Small intestine (tissue), 7 donors: ENCODE measurements around the gene ADAMTS13. TPM values are rescaled to one million over a fixed set of nuclear protein-coding genes. Genes with fewer than 3 reads are reported as not detected.

Source experiments
- DNase-seq, 2 donors: peaks; one replicate each; pipeline versions ENCODE4 v3.0.0 to v3.0.0-alpha.2; 2013
- FAIRE-seq: peaks from 2 replicates; lab custom pipeline; 2012; peaks lifted over from hg19 to GRCh38; lab: Jason Lieb, UNC
- H3K27ac ChIP-seq, 3 donors: one replicate each; pipeline ENCODE4 v1.5.1; 2013; ENCODE audit warnings: low read length in 2 of 3, mild to moderate bottlenecking in 2 of 3, control low read depth in 1 of 3, inconsistent platforms in 1 of 3, low read depth in 1 of 3, moderate library complexity in 1 of 3
- H3K27me3 ChIP-seq, 3 donors: one replicate each; pipeline ENCODE4 v1.6.1; 2013; ENCODE audit warnings: low read length in 3 of 3, inconsistent platforms in 1 of 3; ENCODE audit not compliant: control insufficient read depth in 3 of 3, insufficient read depth in 3 of 3
- H3K36me3 ChIP-seq, 3 donors: one replicate each; pipeline ENCODE4 v1.6.1; 2013; ENCODE audit warnings: low read length in 3 of 3, inconsistent platforms in 1 of 3, low read depth in 1 of 3, mild to moderate bottlenecking in 1 of 3, moderate library complexity in 1 of 3; ENCODE audit not compliant: control insufficient read depth in 3 of 3, insufficient read depth in 2 of 3
- H3K4me1 ChIP-seq, 3 donors: one replicate each; pipeline ENCODE4 v1.6.1; 2013; ENCODE audit warnings: low read length in 2 of 3, inconsistent platforms in 1 of 3, low read depth in 1 of 3, mild to moderate bottlenecking in 1 of 3, moderate library complexity in 1 of 3; ENCODE audit not compliant: control insufficient read depth in 3 of 3, insufficient read depth in 2 of 3
- H3K4me3 ChIP-seq, 3 donors: one replicate each; pipeline ENCODE4 v1.5.1; 2013; ENCODE audit warnings: low read length in 3 of 3, control low read depth in 1 of 3, inconsistent platforms in 1 of 3, low read depth in 1 of 3, mild to moderate bottlenecking in 1 of 3, moderate library complexity in 1 of 3
- H3K9me3 ChIP-seq, 2 donors: one replicate each; pipeline ENCODE4 v1.6.1; 2013; ENCODE audit warnings: low read depth in 1 of 2, low read length in 1 of 2; ENCODE audit not compliant: control insufficient read depth in 2 of 2, insufficient read depth in 1 of 2
- WGBS, 3 donors: extraction: QIAGEN DNeasy Blood & Tissue Kit; methylation state at CpG; one replicate each; pipeline ENCODE4 v1.1.7; 2013; 5-methylcytosine and 5-hydroxymethylcytosine counted together
- polyA plus RNA-seq, 4 donors: library from polyadenylated mRNA; stranded (reverse) in 3 of 4; unstranded in 1 of 4; fragments of 200-250 nt in 3 of 4; fragments of 120-200 nt in 1 of 4; gene quantifications; one replicate each; pipeline versions ENCODE4 v1.2.1 to v1.2.3, GENCODE V29; 2013
- donor health status: healthy with polysubstance abuse.
- donor health status: control.
- donor health status: control.
- donor health status: Bipolar disorder and iron deficiency.
- donor health status: healthy.

The ADAMTS13 gene
- polyA plus RNA-seq, 4 donors: 2.4 to 16.8 (median 7.4) TPM

DNA sequence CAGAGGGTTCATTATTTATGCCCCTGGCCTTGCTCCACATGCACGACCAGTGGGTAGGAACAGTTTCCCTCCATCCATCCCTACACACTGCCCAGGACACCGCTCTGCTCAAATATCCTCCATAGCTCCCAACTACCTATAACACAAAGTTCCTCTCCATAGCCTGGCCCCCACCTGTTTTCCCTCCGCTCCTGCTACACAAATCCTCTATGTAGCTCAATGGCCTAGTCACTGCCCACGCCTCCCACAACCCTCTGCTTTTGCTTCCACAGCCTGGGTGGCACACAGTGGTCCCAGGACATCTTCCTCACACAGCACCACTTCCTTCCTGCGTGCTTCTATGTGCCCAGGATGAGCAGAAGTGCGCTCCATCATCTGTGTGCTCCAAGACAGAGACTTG lies 24.8 kb upstream of the ADAMTS13 start:
- 68 to 78% (median 69%) methylated on average over 6 of the region's 6 CpGs for WGBS, 3 donors

DNA sequence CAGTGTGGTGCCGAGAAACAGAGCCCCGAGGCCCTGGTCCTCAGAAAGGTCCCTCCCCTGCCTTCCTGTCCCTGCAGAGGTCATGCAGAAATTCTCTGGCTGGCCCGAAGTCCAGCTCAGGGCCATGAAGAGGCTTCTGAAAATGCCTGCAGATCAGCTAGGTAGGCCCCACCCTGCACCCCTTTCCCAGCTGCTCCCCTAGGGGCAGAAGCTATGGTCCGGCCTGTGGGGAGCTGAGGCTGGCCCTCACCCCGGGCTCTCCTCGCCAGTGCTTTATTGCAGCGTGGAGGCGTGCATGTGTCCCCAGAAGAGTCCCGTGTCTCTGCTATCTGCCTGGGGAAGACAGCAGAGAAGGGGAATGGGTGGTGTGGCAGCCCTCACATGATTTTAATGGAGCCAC lies 24.3 kb upstream of the ADAMTS13 start:
- H3K36me3 ChIP-seq: peaks cover 0 to 23% (median 0%) of the 10 kb centered on the region in 3 donors
- DNase-seq (no peak), FAIRE-seq (no peak)
- peaks cover 0 to 6% (median 0%) of the 10 kb centered on the region in 3 donors for H3K27me3 ChIP-seq
- H3K4me1 ChIP-seq: peaks cover 0 to 12% (median 0%) of the 10 kb centered on the region in 3 donors
- H3K27ac ChIP-seq: no peak overlapping the region
- no peaks in the 10 kb centered on the region for H3K9me3 ChIP-seq
- H3K4me3 ChIP-seq: no peak overlapping the region
- 34 to 66% (median 54%) methylated on average over 9 of the region's 9 CpGs for WGBS, 3 donors

More for the DNA sequence above, 24.8 kb upstream of the ADAMTS13 start:
- no peak for DNase-seq
- H3K9me3 ChIP-seq: no peaks in the 10 kb centered on the region
- no peak overlapping the region for H3K27ac ChIP-seq
- H3K4me3 ChIP-seq: no peak overlapping the region
- no peak for FAIRE-seq
- peaks cover 0 to 12% (median 0%) of the 10 kb centered on the region in 3 donors for H3K4me1 ChIP-seq
- peaks cover 0 to 18% (median 0%) of the 10 kb centered on the region in 3 donors for H3K36me3 ChIP-seq
- H3K27me3 ChIP-seq: peaks cover 0 to 6% (median 0%) of the 10 kb centered on the region in 3 donors

DNA sequence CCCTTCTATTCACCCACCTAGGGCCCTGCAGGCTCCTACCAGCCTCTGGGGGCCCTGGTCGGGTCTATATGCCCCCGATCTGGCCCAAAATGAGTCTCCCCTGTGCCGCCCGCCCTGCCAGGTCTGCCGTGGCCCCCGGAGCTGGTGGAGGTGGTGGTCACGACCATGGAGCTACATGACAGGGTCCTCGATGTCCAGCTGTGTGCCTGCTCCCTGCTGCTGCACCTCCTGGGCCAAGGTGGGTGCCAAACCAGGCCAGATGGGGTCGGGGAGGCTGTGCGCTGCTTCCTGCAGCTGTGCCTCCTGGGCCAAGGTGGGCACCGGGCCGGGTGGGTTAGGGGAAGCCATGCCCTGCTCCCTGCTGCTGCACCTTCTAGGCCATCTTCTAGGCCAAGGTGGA lies 21.9 kb upstream of the ADAMTS13 start:
- Histone ChIP-seq H3K36me3 (peaks cover 0 to 44% (median 0%) of the 10 kb centered on the region in 3 donors), H3K27me3 (peaks cover 0 to 6% (median 0%) of the 10 kb centered on the region in 3 donors), H3K27ac (no peak overlapping the region), H3K9me3 (no peaks in the 10 kb centered on the region), H3K4me1 (peaks cover 0 to under 1% (median 0%) of the 10 kb centered on the region in 3 donors), H3K4me3 (no peak overlapping the region)
- no peak for DNase-seq
- WGBS, 3 donors: 87 to 89% (median 88%) methylated on average over 12 of the region's 12 CpGs
- no peak for FAIRE-seq

DNA sequence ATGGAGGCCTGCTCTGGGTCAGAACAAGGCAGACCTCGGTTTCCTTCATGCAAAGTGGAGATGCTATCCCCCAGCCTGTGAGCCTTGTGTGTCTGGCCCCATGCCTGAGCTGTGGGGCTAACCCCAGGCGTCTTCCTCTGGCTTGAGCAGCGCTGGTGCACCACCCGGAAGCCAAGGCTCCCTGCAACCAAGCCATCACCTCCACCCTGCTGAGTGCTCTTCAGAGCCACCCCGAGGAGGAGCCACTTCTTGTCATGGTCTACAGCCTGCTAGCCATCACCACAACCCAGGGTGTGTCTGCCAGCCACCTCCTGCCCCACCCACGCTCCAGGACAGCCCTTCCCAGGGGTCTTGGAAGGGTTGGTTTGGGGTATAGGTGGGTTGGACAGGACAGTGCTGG lies 20.6 kb upstream of the ADAMTS13 start:
- peaks cover 0 to 3% (median 0%) of the 10 kb centered on the region in 3 donors for H3K27me3 ChIP-seq
- no peak overlapping the region for H3K4me3 ChIP-seq
- FAIRE-seq (no peak), DNase-seq (no peak)
- WGBS, 3 donors: 78 to 86% (median 80%) methylated on average over 6 of the region's 6 CpGs
- H3K36me3 ChIP-seq: peaks cover 1 to 57% (median 2%) of the 10 kb centered on the region in 3 donors
- H3K9me3 ChIP-seq: no peaks in the 10 kb centered on the region
- no peaks in the 10 kb centered on the region for H3K4me1 ChIP-seq
- no peak overlapping the region for H3K27ac ChIP-seq

DNA sequence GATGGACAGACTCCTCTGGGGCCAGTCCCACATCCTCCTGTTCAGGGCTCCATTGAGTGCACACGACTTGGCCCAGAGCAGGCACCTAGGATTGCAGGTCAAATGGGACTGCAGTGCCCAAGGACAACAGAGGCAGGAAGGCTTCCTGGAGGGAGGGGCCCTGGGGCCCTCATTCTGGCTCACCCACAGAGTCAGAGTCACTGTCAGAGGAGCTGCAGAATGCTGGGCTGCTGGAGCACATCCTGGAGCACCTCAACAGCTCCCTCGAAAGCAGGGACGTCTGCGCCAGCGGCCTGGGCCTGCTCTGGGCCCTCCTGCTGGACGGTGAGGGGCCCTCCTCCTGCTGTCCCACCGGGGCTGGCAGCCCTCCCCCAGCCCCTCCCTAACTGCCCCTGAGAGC lies 19.5 kb upstream of the ADAMTS13 start:
- FAIRE-seq (no peak), DNase-seq (no peak)
- 70 to 73% (median 70%) methylated on average over 7 of the region's 7 CpGs for WGBS, 3 donors
- Histone ChIP-seq H3K9me3 (no peaks in the 10 kb centered on the region), H3K4me3 (no peak overlapping the region), H3K4me1 (no peaks in the 10 kb centered on the region), H3K27me3 (peaks cover 0 to 2% (median 0%) of the 10 kb centered on the region in 3 donors), H3K36me3 (peaks cover 2 to 68% (median 3%) of the 10 kb centered on the region in 3 donors), H3K27ac (no peak overlapping the region)

DNA sequence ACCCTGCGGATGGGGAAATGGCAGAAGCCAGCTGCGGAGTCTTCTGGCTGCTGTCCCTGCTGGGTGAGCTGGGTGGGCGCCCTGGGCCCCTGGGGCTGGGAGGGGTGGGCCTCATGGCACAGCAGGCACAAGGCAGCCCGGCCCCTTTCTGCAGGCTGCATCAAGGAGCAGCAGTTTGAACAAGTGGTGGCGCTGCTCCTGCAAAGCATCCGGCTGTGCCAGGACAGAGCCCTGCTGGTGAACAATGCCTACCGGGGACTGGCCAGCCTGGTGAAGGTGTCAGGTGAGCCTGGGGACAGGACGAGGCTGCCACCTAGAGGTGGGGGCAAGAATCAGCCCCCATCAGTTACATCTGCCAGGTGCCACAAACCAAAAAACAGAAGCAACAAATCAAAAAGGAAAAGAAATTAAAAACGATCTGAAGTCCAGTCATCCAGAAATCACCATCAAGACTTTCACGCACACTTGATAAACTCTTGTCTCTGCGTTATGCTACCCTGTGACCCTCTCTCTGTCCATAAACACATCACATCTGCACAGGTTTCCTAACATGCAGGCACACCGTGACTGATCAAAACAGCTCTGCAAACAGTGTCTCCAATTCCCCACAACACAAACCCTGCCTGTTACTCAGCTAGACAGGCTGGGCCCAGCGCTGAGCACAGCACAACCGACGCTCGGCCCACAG lies 18.3 kb upstream of the ADAMTS13 start:
- Histone ChIP-seq H3K27me3 (no peaks in the 10 kb centered on the region), H3K4me1 (no peaks in the 10 kb centered on the region), H3K9me3 (no peaks in the 10 kb centered on the region), H3K36me3 (peaks cover 5 to 75% (median 6%) of the 10 kb centered on the region in 3 donors), H3K4me3 (no peak overlapping the region), H3K27ac (no peak overlapping the region)
- WGBS, 3 donors: 68 to 79% (median 72%) methylated on average over 16 of the region's 16 CpGs
- DNase-seq (peak; percentile 44 to 83), FAIRE-seq (no peak)

DNA sequence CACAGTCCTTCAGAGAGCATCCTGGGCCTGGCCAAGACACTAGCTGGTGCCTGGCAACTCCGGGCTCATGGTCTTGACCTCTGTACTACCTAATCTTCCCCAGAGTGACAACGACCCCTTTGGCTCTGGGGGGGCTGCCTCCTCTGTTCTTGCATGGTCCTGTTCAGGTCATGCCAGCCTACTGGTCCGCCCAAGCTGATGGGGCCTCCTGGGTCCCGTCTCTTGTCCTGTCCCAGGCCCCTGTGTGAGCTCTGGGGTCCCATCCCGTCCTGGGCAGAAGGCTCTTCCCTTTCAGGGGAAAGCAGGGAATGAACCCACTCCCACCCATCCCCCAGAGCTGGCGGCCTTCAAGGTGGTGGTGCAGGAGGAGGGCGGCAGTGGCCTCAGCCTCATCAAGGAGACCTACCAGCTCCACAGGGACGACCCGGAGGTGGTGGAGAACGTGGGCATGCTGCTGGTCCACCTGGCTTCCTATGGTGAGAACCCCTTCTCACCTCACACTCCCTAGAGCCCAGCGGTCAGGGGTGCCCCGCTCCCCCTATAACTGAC lies 17.6 kb upstream of the ADAMTS13 start:
- no peak for FAIRE-seq
- Histone ChIP-seq H3K27ac (no peak overlapping the region), H3K4me1 (no peaks in the 10 kb centered on the region), H3K36me3 (peaks cover 5 to 78% (median 6%) of the 10 kb centered on the region in 3 donors), H3K27me3 (no peaks in the 10 kb centered on the region), H3K4me3 (no peak overlapping the region), H3K9me3 (no peaks in the 10 kb centered on the region)
- no peak for DNase-seq
- 83 to 88% (median 84%) methylated on average over 11 to 12 of the region's 12 CpGs for WGBS, 3 donors

DNA sequence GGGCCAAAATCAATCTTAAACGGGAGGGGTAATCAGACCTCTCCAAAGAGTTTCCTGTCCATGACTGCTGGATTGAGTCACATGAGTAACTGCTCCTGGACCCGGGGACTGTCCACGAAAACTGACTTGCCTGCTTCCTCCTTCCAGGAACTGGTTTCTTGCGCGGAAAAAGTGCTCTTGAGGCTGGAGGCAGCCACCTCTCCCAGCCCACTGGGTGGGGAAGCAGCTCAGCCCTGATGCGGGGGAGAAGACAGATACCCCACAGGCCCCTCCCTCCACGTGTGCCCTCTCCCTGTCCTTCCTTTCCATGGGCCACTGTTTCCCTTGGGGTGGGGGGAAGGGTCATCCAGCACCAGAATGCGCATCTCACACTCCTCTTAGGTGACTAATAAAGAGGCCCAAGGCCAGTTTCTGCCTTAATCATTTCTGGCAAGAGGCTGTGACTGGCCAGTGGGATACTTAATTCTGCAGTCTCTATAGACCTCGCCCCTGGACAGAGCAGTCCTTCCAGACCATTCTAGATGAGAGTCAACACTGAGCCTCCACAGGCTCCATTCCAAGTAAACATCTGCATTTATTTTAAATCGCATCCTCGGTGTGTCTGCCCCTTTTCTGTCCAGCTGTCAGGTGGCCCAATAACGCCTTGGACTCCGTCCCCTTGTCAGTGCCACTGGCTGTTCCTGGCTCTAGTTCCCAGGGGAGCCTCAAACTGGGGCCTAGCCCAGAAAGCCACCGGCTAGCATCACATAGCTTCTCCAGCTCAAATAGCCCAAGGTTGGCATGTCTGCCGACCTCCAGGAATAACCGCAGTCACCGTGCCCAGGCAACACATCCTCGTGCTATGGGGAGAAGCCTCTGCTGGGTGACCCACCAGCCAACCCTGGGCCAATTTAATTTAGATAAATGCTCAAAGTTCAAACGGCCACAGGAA lies 16.4 kb upstream of the ADAMTS13 start:
- DNase-seq: no peak
- Histone ChIP-seq H3K4me1 (no peaks in the 10 kb centered on the region), H3K9me3 (no peaks in the 10 kb centered on the region), H3K4me3 (no peak overlapping the region), H3K36me3 (peaks cover 10 to 82% (median 14%) of the 10 kb centered on the region in 3 donors), H3K27me3 (no peaks in the 10 kb centered on the region), H3K27ac (no peak overlapping the region)
- no peak for FAIRE-seq
- 75 to 80% (median 77%) methylated on average over 19 of the region's 19 CpGs for WGBS, 3 donors
